GM21447 (cell line): ENCODE results near the gene GSTM4.

Experiments used
- ATAC-seq: cut with Tn5 transposase; IDR thresholded peaks from one replicate; pipeline ENCODE4 v1.9.1; 2021; ENCODE audit not compliant: unreplicated experiment

The GSTM4 gene

GRCh38 chr1:109624201-109625010, 31.5 kb upstream of the GSTM4 start:
- peak; percentile 34 for ATAC-seq

GRCh38 chr1:109625176-109625575, 30.7 kb upstream of the GSTM4 start:
- ATAC-seq = no peak

- no peak for ATAC-seq
Observed at GRCh38 chr1:109625601-109626560, 30.0 kb upstream of the GSTM4 start.

- ATAC-seq = no peak
Observed at GRCh38 chr1:109626682-109627408, 29.1 kb upstream of the GSTM4 start.

GRCh38 chr1:109627692-109628399, 28.1 kb upstream of the GSTM4 start:
- ATAC-seq = no peak

- ATAC-seq = no peak
Observed at GRCh38 chr1:109628540-109629321, 27.2 kb upstream of the GSTM4 start.

- no peak for ATAC-seq
Observed at GRCh38 chr1:109629372-109630030, 26.4 kb upstream of the GSTM4 start.

GRCh38 chr1:109630081-109630897, 25.6 kb upstream of the GSTM4 start:
- ATAC-seq = no peak

- ATAC-seq = no peak
Observed at GRCh38 chr1:109630898-109631512, 24.9 kb upstream of the GSTM4 start.

- ATAC-seq = no peak
Observed at GRCh38 chr1:109631513-109632505, 24.1 kb upstream of the GSTM4 start.

GRCh38 chr1:109632671-109633346, 23.1 kb upstream of the GSTM4 start:
- ATAC-seq = no peak

GRCh38 chr1:109634292-109634691, 21.6 kb upstream of the GSTM4 start:
- ATAC-seq = no peak

GRCh38 chr1:109634771-109635750, 20.8 kb upstream of the GSTM4 start:
- no peak for ATAC-seq

GRCh38 chr1:109635862-109636200, 20.1 kb upstream of the GSTM4 start:
- no peak for ATAC-seq
